ENCODE measurements around the gene BACH1. TPM values are rescaled to one million over a fixed set of nuclear protein-coding genes. Genes with fewer than 3 reads are reported as not detected.

BACH1 gene
- total RNA-seq, 2 experiments from 2014 or later: 18.6 to 38.4 TPM

- no peaks in the 10 kb centered on the region for H4K20me1 ChIP-seq (ENCODE audit: insufficient read depth, low read length)
- ChIA-PET CTCF (ENCODE audit: unreplicated experiment) (no interaction called here), POLR2A (no interaction called here)
- intact Hi-C loops (cut with micrococcal nuclease; ENCODE audit: unreplicated experiment): no loop called here
- no TSS peak for BruUV-seq (replicated peaks)
- H3K4me1 ChIP-seq (ENCODE audit: insufficient read depth, low read length, poor library complexity, severe bottlenecking): no peaks in the 10 kb centered on the region
- H2AFZ ChIP-seq (ENCODE audit: low read length): no peak overlapping the region
- no peak for TF ChIP-seq CTCF (conservative IDR thresholded peaks at IDR 0.05; ENCODE audit: low read length)
- TF ChIP-seq EZH2phosphoT487 (IDR thresholded peaks at IDR 0.05; ENCODE audit: borderline replicate concordance, low read depth, low read length): no peak
- no peak for DNase-seq (ENCODE audit: low spot score)
- H3K9me2 ChIP-seq (ENCODE audit: insufficient read depth, low read length): no peaks in the 10 kb centered on the region
- H3K4me2 ChIP-seq (ENCODE audit: low read length): no peak overlapping the region
- H3K9me3 ChIP-seq (ENCODE audit: low read length): no peaks in the 10 kb centered on the region
- no peaks in the 10 kb centered on the region for H3K79me2 ChIP-seq (ENCODE audit: insufficient read depth, low read depth, low read length)
- H3K36me3 ChIP-seq (ENCODE audit: insufficient read depth, low read length): no peaks in the 10 kb centered on the region
- H3K4me3 ChIP-seq (ENCODE audit: low read depth, low read length, poor library complexity, severe bottlenecking): no peak overlapping the region
- H3K27ac ChIP-seq (ENCODE audit: low read depth, low read length, poor library complexity, severe bottlenecking): no peak overlapping the region
Observed at GRCh38 chr21:29254550-29254949, 44.2 kb upstream of the BACH1 start.

GRCh38 chr21:29256126-29256910 is 42.4 kb upstream of the BACH1 start:
- Histone ChIP-seq H3K27ac (ENCODE audit: low read depth, low read length, poor library complexity, severe bottlenecking) (no peak overlapping the region), H3K4me1 (ENCODE audit: insufficient read depth, low read length, poor library complexity, severe bottlenecking) (no peaks in the 10 kb centered on the region), H2AFZ (ENCODE audit: low read length) (no peak overlapping the region), H3K4me3 (ENCODE audit: low read depth, low read length, poor library complexity, severe bottlenecking) (no peak overlapping the region), H3K4me2 (ENCODE audit: low read length) (no peak overlapping the region), H3K36me3 (ENCODE audit: insufficient read depth, low read length) (no peaks in the 10 kb centered on the region), H3K9me3 (ENCODE audit: low read length) (no peaks in the 10 kb centered on the region), H4K20me1 (ENCODE audit: insufficient read depth, low read length) (no peaks in the 10 kb centered on the region), H3K79me2 (ENCODE audit: insufficient read depth, low read depth, low read length) (no peaks in the 10 kb centered on the region), H3K9me2 (ENCODE audit: insufficient read depth, low read length) (no peaks in the 10 kb centered on the region)
- intact Hi-C loops (cut with micrococcal nuclease; ENCODE audit: unreplicated experiment): no loop called here
- ChIA-PET CTCF (ENCODE audit: unreplicated experiment) (no interaction called here), POLR2A (interaction anchor here (0.6 to 1.7 kb wide), 3 partner anchors 11 to 201 kb away, joined by 3 to 6 read pairs (median 3); no protein-coding TSS in a partner anchor)
- BruUV-seq (replicated peaks): no TSS peak
- TF ChIP-seq EZH2phosphoT487 (IDR thresholded peaks at IDR 0.05; ENCODE audit: borderline replicate concordance, low read depth, low read length) (no peak), CTCF (conservative IDR thresholded peaks at IDR 0.05; ENCODE audit: low read length) (no peak)
- DNase-seq (ENCODE audit: low spot score): no peak

GRCh38 chr21:29257701-29258100 is 41.0 kb upstream of the BACH1 start:
- no peaks in the 10 kb centered on the region for H3K4me1 ChIP-seq (ENCODE audit: insufficient read depth, low read length, poor library complexity, severe bottlenecking)
- ChIA-PET POLR2A (interaction anchor here (1.4 kb wide), 1 partner anchor 87 kb away, joined by 3 read pairs; no protein-coding TSS in a partner anchor), CTCF (ENCODE audit: unreplicated experiment) (no interaction called here)
- DNase-seq (ENCODE audit: low spot score): no peak
- no TSS peak for BruUV-seq (replicated peaks)
- no peak overlapping the region for H3K4me3 ChIP-seq (ENCODE audit: low read depth, low read length, poor library complexity, severe bottlenecking)
- H3K9me2 ChIP-seq (ENCODE audit: insufficient read depth, low read length): no peaks in the 10 kb centered on the region
- no peak overlapping the region for H2AFZ ChIP-seq (ENCODE audit: low read length)
- no peak overlapping the region for H3K4me2 ChIP-seq (ENCODE audit: low read length)
- no peaks in the 10 kb centered on the region for H3K9me3 ChIP-seq (ENCODE audit: low read length)
- no peaks in the 10 kb centered on the region for H3K79me2 ChIP-seq (ENCODE audit: insufficient read depth, low read depth, low read length)
- H3K27ac ChIP-seq (ENCODE audit: low read depth, low read length, poor library complexity, severe bottlenecking): no peak overlapping the region
- intact Hi-C loops (cut with micrococcal nuclease; ENCODE audit: unreplicated experiment): no loop called here
- TF ChIP-seq CTCF (conservative IDR thresholded peaks at IDR 0.05; ENCODE audit: low read length): no peak
- no peak for TF ChIP-seq EZH2phosphoT487 (IDR thresholded peaks at IDR 0.05; ENCODE audit: borderline replicate concordance, low read depth, low read length)
- no peaks in the 10 kb centered on the region for H4K20me1 ChIP-seq (ENCODE audit: insufficient read depth, low read length)
- no peaks in the 10 kb centered on the region for H3K36me3 ChIP-seq (ENCODE audit: insufficient read depth, low read length)

Data from OCI-LY7 (cell line).